GM12878 (cell line): Measurements from ENCODE around the gene MEMO1. TPM values are rescaled to one million over a fixed set of nuclear protein-coding genes. Genes with fewer than 3 reads are reported as not detected.

Experiments used
- ATAC-seq: fragments of 200-7000 bp; cut with Tn5 transposase; 3 replicates; pipeline ENCODE4 v1.9.1; 2020; ENCODE audit warnings: mild to moderate bottlenecking, moderate library complexity
- BruUV-seq: library from RNA; stranded (reverse); fragments of 400-500 nt; replicated peaks from 2 replicates; lab custom pipeline; 2021; lab: Mats Ljungman, UMichigan
- CTCF ChIA-PET: fragments of 300-600 bp; sonication (Branson Sonifier 250); formaldehyde crosslinking; extraction: SDS; loops from one replicate; lab custom pipeline; 2021; ENCODE audit warnings: inconsistent platforms; lab: Yijun Ruan, JAX
- POLR2A ChIA-PET: fragments of 350-600 bp; formaldehyde crosslinking; extraction: SDS; loops from one replicate; lab custom pipeline; 2021; ENCODE audit warnings: inconsistent platforms; lab: Charles Lee
- RAD21 ChIA-PET: fragments of 300-600 bp; sonication (Branson Sonifier 250); formaldehyde crosslinking; loops from one replicate; lab custom pipeline; 2023; ENCODE audit warnings: antibody characterized with exemption; ENCODE audit not compliant: unreplicated experiment; lab: Charles Lee
- SMC1A ChIA-PET: fragments of 300-600 bp; sonication (Branson Sonifier 250); formaldehyde crosslinking; loops from one replicate; lab custom pipeline; 2023; ENCODE audit not compliant: unreplicated experiment, uncharacterized antibody; lab: Charles Lee
- DNase-seq: peaks from one replicate; pipeline ENCODE4 v3.0.0-alpha.2; 2011; ENCODE audit warnings: low read depth, low spot score
- FAIRE-seq: peaks from 3 replicates; lab custom pipeline; 2011; peaks lifted over from hg19 to GRCh38; lab: Jason Lieb, UNC
- H2AFZ ChIP-seq: 2 replicates; pipeline ENCODE4 v1.6.0; 2011; ENCODE audit warnings: low read depth, low read length, control low read depth; ENCODE audit not compliant: control insufficient read depth
- H3K27ac ChIP-seq: 2 replicates; pipeline ENCODE4 v1.5.1; 2011; ENCODE audit warnings: control low read depth; ENCODE audit not compliant: control insufficient read depth, insufficient read depth
- H3K27me3 ChIP-seq, 2 experiments: replicated peaks in 1 of 2; 2 replicates each; pipeline versions ENCODE4 v1.6.0 to v1.6.1; 2011; ENCODE audit warnings: low read length in 1 of 2; ENCODE audit not compliant: control insufficient read depth in 2 of 2, insufficient read depth in 2 of 2
- H3K36me3 ChIP-seq, 2 experiments: 2 replicates each; pipeline ENCODE4 v1.5.1; 2011; ENCODE audit warnings: low read length in 1 of 2; ENCODE audit not compliant: control insufficient read depth in 2 of 2, insufficient read depth in 2 of 2
- H3K4me1 ChIP-seq: 2 replicates; pipeline ENCODE4 v1.6.1; 2011; ENCODE audit warnings: mild to moderate bottlenecking, low read length, moderate library complexity, mixed read lengths; ENCODE audit not compliant: control insufficient read depth, insufficient read depth
- H3K4me2 ChIP-seq: 2 replicates; pipeline ENCODE4 v1.6.0; 2011; ENCODE audit warnings: control low read depth; ENCODE audit not compliant: control insufficient read depth, insufficient read depth
- H3K4me3 ChIP-seq: fragments of 200-600 bp; sonication (generic); 2 replicates; pipeline ENCODE4 v1.5.1; 2016
- H3K79me2 ChIP-seq: 2 replicates; pipeline ENCODE4 v1.6.0; 2011; ENCODE audit warnings: low read length; ENCODE audit not compliant: control insufficient read depth, insufficient read depth
- H3K9ac ChIP-seq: 2 replicates; pipeline ENCODE4 v1.8.0; 2011; ENCODE audit warnings: low read length, control low read depth, mixed read lengths; ENCODE audit not compliant: control insufficient read depth, insufficient read depth
- H3K9me3 ChIP-seq: replicated peaks from 3 replicates; pipeline ENCODE4 v1.5.1; 2011; ENCODE audit warnings: mild to moderate bottlenecking, low read length; ENCODE audit not compliant: control insufficient read depth, insufficient read depth
- H4K20me1 ChIP-seq: 2 replicates; pipeline ENCODE4 v1.6.0; 2011; ENCODE audit not compliant: control insufficient read depth, insufficient read depth
- GABPA ChIP-seq: IDR thresholded peaks from 2 replicates; pipeline ENCODE4 v1.6.1; 2014; ENCODE audit warnings: antibody characterized with exemption, low read depth, mild to moderate bottlenecking, inconsistent platforms
- KAT2A ChIP-seq: conservative IDR thresholded peaks from 2 replicates; pipeline ENCODE4 v1.6.1; 2011; ENCODE audit warnings: low read depth, low read length; ENCODE audit not compliant: control insufficient read depth
- NFYB ChIP-seq: IDR thresholded peaks from 2 replicates; pipeline ENCODE4 v1.6.1; 2011; ENCODE audit warnings: low read depth, mild to moderate bottlenecking, low read length, improper control_type of control experiment, moderate library complexity; ENCODE audit not compliant: insufficient read depth
- PAX8 ChIP-seq: fragments of 450-650 bp; IDR thresholded peaks from 2 replicates; pipeline ENCODE4 v1.6.1; 2017; ENCODE audit warnings: mild to moderate bottlenecking, moderate library complexity
- PML ChIP-seq: IDR thresholded peaks from 2 replicates; pipeline ENCODE4 v1.6.1; 2012; ENCODE audit warnings: low read length, inconsistent platforms
- RB1 ChIP-seq: fragments of 450-650 bp; formaldehyde crosslinking; IDR thresholded peaks from 2 replicates; pipeline ENCODE4 v1.6.1; 2017; ENCODE audit warnings: mild to moderate bottlenecking, borderline replicate concordance
- RBBP5 ChIP-seq: fragments of 200-600 bp; sonication (generic); conservative IDR thresholded peaks from 2 replicates; pipeline ENCODE4 v1.6.1; 2016
- SMC3 ChIP-seq: IDR thresholded peaks from 2 replicates; pipeline ENCODE4 v1.6.1; 2011; ENCODE audit warnings: low read length, improper control_type of control experiment, borderline replicate concordance
- SP1 ChIP-seq: IDR thresholded peaks from one replicate; pipeline ENCODE4 v1.6.1; 2011; ENCODE audit warnings: low read depth, low read length
- SREBF1 ChIP-seq: IDR thresholded peaks from 2 replicates; pipeline ENCODE4 v1.6.1; 2012; ENCODE audit warnings: mild to moderate bottlenecking, low read length
- ZNF207 ChIP-seq: fragments of 450-650 bp; IDR thresholded peaks from 2 replicates; pipeline ENCODE4 v1.6.1; 2014; ENCODE audit warnings: antibody characterized with exemption, mild to moderate bottlenecking, borderline replicate concordance
- WGBS: methylation state at CpG from one replicate; pipeline ENCODE4 v1.1.6; 2016; ENCODE audit warnings: low lambda C conversion rate; ENCODE audit not compliant: insufficient replicate concordance, insufficient coverage; ENCODE audit errors: missing lambda C conversion rate; 5-methylcytosine and 5-hydroxymethylcytosine counted together
- in situ Hi-C: fragments of 300-500 bp; cut with MboI; formaldehyde crosslinking; loops from 9 replicates; pipeline ENCODE4 v1.14.3; 2018; ENCODE audit warnings: mixed read lengths
- intact Hi-C: fragments of 100-400 bp; cut with micrococcal nuclease; formaldehyde crosslinking; loops from one replicate; pipeline ENCODE4 v1.14.2; 2022; ENCODE audit not compliant: unreplicated experiment
- polyA plus RNA-seq, 11 experiments: library from polyadenylated mRNA; depleted of rRNA in 4 of 11; unstranded in 6 of 11; stranded (reverse) in 5 of 11; fragments of >200 nt; fragmentation: Nextera tagmentation in 4 of 11; fragmentation: Illumina TruSeq in 1 of 11; extraction: Ambion mirVana in 4 of 11; extraction: Trizol in 1 of 11; gene quantifications; 1 replicate in 1 of 11; 2 replicates in 10 of 11; pipeline versions ENCODE4 v1.2.1 to v1.2.3, GENCODE V29; 2011 to 2016; ENCODE audit warnings: inconsistent platforms in 2 of 11, missing spikeins in 2 of 11, low read depth in 1 of 11
- total RNA-seq, 4 experiments: library from RNA; depleted of rRNA in 3 of 4; stranded (reverse); fragments of >200 nt in 3 of 4; fragmentation: Illumina TruSeq in 1 of 4; extraction: Trizol in 1 of 4; gene quantifications; 2 replicates each; pipeline versions ENCODE4 v1.2.1 to v1.2.3, GENCODE V29; 2013 to 2021
- TF ChIP-seq, protein P1 (sequence below): IDR thresholded peaks from 2 replicates; pipeline ENCODE4 v1.6.1; 2012; ENCODE audit warnings: improper control_type of control experiment, low read depth, low read length; ENCODE audit not compliant: insufficient replicate concordance
- TF ChIP-seq, protein P2 (sequence below): fragments of 150-350 bp; IDR thresholded peaks from 2 replicates; pipeline ENCODE4 v1.6.1; 2014; ENCODE audit warnings: mild to moderate bottlenecking, low read depth, low read length
- TF ChIP-seq, protein P3 (sequence below): fragments of 450-650 bp; IDR thresholded peaks from 2 replicates; pipeline ENCODE4 v1.6.1; 2018; ENCODE audit warnings: borderline replicate concordance, mild to moderate bottlenecking; ENCODE audit not compliant: partially characterized antibody
- TF ChIP-seq, protein P4 (sequence below): fragments of 450-650 bp; IDR thresholded peaks from 2 replicates; pipeline ENCODE4 v1.6.1; 2016; ENCODE audit warnings: mild to moderate bottlenecking

Gene MEMO1
- total and polyA plus RNA-seq, 10 of the 15 experiments (the other 5 are each of a cell fraction or from before 2014, with no cell fraction given) = 39.8 to 99.1 (median 72.2) TPM

DNA sequence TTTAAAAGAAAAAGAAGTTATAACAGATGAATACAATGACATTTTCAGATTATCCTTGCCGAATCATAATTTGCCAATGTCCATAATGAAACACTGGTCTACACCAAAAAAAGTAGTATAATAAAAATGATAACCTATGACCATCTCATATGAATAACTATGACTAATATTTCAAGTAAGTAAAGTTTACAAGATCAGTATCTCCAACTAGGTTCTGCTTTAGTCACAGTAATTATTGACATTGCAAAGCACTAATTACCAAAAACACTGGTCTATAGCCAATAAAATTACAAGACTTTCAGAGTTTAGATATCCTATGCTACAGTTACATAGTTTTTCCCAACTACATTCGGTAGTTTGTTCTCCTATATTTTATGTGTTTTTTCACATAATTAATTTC, 136.7 kb downstream of the MEMO1 start:
- no TSS peak for BruUV-seq
- Histone ChIP-seq H3K4me2 (no peak overlapping the region), H3K9ac (no peak overlapping the region), H3K27ac (no peak overlapping the region), H3K9me3 (no peaks in the 10 kb centered on the region), H3K79me2 (no peaks in the 10 kb centered on the region), H2AFZ (no peak overlapping the region), H3K27me3 (no peaks in the 10 kb centered on the region)
- FAIRE-seq (no peak), DNase-seq (no peak), ATAC-seq (no peak)
- ChIA-PET SMC1A (interaction anchor here (1.1 kb wide), 1 partner anchor 315 kb away, joined by 3 read pairs; no protein-coding TSS in a partner anchor), RAD21 (interaction anchor here (1.1 kb wide), 1 partner anchor 13 kb away, joined by 4 read pairs; no protein-coding TSS in a partner anchor), POLR2A (no interaction called here), CTCF (no interaction called here)
- in situ Hi-C loops = no loop called here
- WGBS = 93% methylated on average over 2 of the region's 2 CpGs
- intact Hi-C loops = no loop called here
- TF ChIP-seq KAT2A = no peak
- TF ChIP-seq SP1 = no peak
- no peak for TF ChIP-seq SMC3
- TF ChIP-seq ZNF207 = no peak
- no peak for TF ChIP-seq GABPA
- no peak for TF ChIP-seq SREBF1
- TF ChIP-seq, protein P1, sequence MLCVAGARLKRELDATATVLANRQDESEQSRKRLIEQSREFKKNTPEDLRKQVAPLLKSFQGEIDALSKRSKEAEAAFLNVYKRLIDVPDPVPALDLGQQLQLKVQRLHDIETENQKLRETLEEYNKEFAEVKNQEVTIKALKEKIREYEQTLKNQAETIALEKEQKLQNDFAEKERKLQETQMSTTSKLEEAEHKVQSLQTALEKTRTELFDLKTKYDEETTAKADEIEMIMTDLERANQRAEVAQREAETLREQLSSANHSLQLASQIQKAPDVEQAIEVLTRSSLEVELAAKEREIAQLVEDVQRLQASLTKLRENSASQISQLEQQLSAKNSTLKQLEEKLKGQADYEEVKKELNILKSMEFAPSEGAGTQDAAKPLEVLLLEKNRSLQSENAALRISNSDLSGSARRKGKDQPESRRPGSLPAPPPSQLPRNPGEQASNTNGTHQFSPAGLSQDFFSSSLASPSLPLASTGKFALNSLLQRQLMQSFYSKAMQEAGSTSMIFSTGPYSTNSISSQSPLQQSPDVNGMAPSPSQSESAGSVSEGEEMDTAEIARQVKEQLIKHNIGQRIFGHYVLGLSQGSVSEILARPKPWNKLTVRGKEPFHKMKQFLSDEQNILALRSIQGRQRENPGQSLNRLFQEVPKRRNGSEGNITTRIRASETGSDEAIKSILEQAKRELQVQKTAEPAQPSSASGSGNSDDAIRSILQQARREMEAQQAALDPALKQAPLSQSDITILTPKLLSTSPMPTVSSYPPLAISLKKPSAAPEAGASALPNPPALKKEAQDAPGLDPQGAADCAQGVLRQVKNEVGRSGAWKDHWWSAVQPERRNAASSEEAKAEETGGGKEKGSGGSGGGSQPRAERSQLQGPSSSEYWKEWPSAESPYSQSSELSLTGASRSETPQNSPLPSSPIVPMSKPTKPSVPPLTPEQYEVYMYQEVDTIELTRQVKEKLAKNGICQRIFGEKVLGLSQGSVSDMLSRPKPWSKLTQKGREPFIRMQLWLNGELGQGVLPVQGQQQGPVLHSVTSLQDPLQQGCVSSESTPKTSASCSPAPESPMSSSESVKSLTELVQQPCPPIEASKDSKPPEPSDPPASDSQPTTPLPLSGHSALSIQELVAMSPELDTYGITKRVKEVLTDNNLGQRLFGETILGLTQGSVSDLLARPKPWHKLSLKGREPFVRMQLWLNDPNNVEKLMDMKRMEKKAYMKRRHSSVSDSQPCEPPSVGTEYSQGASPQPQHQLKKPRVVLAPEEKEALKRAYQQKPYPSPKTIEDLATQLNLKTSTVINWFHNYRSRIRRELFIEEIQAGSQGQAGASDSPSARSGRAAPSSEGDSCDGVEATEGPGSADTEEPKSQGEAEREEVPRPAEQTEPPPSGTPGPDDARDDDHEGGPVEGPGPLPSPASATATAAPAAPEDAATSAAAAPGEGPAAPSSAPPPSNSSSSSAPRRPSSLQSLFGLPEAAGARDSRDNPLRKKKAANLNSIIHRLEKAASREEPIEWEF = no peak
- TF ChIP-seq, protein P2, sequence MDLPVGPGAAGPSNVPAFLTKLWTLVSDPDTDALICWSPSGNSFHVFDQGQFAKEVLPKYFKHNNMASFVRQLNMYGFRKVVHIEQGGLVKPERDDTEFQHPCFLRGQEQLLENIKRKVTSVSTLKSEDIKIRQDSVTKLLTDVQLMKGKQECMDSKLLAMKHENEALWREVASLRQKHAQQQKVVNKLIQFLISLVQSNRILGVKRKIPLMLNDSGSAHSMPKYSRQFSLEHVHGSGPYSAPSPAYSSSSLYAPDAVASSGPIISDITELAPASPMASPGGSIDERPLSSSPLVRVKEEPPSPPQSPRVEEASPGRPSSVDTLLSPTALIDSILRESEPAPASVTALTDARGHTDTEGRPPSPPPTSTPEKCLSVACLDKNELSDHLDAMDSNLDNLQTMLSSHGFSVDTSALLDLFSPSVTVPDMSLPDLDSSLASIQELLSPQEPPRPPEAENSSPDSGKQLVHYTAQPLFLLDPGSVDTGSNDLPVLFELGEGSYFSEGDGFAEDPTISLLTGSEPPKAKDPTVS = no peak
- TF ChIP-seq, protein P3, sequence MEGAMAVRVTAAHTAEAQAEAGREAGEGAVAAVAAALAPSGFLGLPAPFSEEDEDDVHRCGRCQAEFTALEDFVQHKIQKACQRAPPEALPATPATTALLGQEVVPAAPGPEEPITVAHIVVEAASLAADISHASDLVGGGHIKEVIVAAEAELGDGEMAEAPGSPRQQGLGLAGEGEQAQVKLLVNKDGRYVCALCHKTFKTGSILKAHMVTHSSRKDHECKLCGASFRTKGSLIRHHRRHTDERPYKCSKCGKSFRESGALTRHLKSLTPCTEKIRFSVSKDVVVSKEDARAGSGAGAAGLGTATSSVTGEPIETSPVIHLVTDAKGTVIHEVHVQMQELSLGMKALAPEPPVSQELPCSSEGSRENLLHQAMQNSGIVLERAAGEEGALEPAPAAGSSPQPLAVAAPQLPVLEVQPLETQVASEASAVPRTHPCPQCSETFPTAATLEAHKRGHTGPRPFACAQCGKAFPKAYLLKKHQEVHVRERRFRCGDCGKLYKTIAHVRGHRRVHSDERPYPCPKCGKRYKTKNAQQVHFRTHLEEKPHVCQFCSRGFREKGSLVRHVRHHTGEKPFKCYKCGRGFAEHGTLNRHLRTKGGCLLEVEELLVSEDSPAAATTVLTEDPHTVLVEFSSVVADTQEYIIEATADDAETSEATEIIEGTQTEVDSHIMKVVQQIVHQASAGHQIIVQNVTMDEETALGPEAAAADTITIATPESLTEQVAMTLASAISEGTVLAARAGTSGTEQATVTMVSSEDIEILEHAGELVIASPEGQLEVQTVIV = no peak
- TF ChIP-seq, protein P4, sequence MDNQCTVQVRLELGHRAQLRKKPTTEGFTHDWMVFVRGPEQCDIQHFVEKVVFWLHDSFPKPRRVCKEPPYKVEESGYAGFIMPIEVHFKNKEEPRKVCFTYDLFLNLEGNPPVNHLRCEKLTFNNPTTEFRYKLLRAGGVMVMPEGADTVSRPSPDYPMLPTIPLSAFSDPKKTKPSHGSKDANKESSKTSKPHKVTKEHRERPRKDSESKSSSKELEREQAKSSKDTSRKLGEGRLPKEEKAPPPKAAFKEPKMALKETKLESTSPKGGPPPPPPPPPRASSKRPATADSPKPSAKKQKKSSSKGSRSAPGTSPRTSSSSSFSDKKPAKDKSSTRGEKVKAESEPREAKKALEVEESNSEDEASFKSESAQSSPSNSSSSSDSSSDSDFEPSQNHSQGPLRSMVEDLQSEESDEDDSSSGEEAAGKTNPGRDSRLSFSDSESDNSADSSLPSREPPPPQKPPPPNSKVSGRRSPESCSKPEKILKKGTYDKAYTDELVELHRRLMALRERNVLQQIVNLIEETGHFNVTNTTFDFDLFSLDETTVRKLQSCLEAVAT = no peak
- TF ChIP-seq RBBP5 = no peak
- TF ChIP-seq PAX8 = no peak
- TF ChIP-seq PML = no peak
- no peak for TF ChIP-seq RB1
- TF ChIP-seq NFYB = no peak
- TF ChIP-seq, all 136 proteins: peak for 0
- H3K4me1 ChIP-seq = no peaks in the 10 kb centered on the region
- H4K20me1 ChIP-seq = no peaks in the 10 kb centered on the region
- 0 out of 4 replicates have a peak, but pooled peaks cover 0 to 4% of the 10 kb centered on the region in 2 experiments for H3K36me3 ChIP-seq
- H3K4me3 ChIP-seq = no peak overlapping the region
